Loucy (cell line): Measurements from ENCODE around the gene SUPT6H.

Experiments
- H2AFZ ChIP-seq: fragments of 200-600 bp; sonication (generic); 2 replicates; pipeline ENCODE4 v1.6.0; 2016; ENCODE audit warnings: antibody characterized with exemption, mild to moderate bottlenecking, low read length, moderate library complexity
- H3F3A ChIP-seq: fragments of 200-600 bp; 2 replicates; pipeline ENCODE4 v1.6.0; 2016; ENCODE audit warnings: antibody characterized with exemption, low read depth, mild to moderate bottlenecking
- H3K27me3 ChIP-seq: fragments of 200-600 bp; sonication (generic); 2 replicates; pipeline ENCODE4 v1.6.1; 2014; ENCODE audit warnings: low read length, mild to moderate bottlenecking; ENCODE audit not compliant: insufficient read depth, poor library complexity, severe bottlenecking
- H3K36me3 ChIP-seq: fragments of 200-600 bp; sonication (generic); 2 replicates; pipeline ENCODE4 v1.6.1; 2016; ENCODE audit warnings: low read length; ENCODE audit not compliant: insufficient read depth
- H3K4me1 ChIP-seq: fragments of 200-600 bp; sonication (generic); 2 replicates; pipeline ENCODE4 v1.5.1; 2014; ENCODE audit warnings: low read length, mild to moderate bottlenecking; ENCODE audit not compliant: insufficient read depth, poor library complexity, severe bottlenecking
- H3K4me2 ChIP-seq: fragments of 200-600 bp; sonication (generic); 2 replicates; pipeline ENCODE4 v1.6.0; 2014; ENCODE audit warnings: antibody characterized with exemption, low read length, low read depth, mild to moderate bottlenecking; ENCODE audit not compliant: poor library complexity, severe bottlenecking
- H3K4me3 ChIP-seq: fragments of 200-600 bp; sonication (generic); 2 replicates; pipeline ENCODE4 v1.5.1; 2014; ENCODE audit warnings: low read length, mild to moderate bottlenecking, mixed read lengths; ENCODE audit not compliant: poor library complexity, severe bottlenecking
- H3K79me2 ChIP-seq: fragments of 200-600 bp; sonication (generic); 2 replicates; pipeline ENCODE4 v1.6.1; 2014; ENCODE audit warnings: low read length; ENCODE audit not compliant: insufficient read depth
- H3K9ac ChIP-seq: fragments of 200-600 bp; sonication (generic); 2 replicates; pipeline ENCODE4 v1.6.0; 2014; ENCODE audit warnings: mild to moderate bottlenecking, low read depth, low read length, moderate library complexity; ENCODE audit not compliant: poor library complexity, severe bottlenecking
- H3K9me2 ChIP-seq: fragments of 200-600 bp; sonication (generic); replicated peaks from 2 replicates; pipeline ENCODE4 v1.6.1; 2016; ENCODE audit warnings: low read depth, low read length, mixed read lengths
- H3K9me3 ChIP-seq: fragments of 200-600 bp; sonication (generic); 2 replicates; pipeline ENCODE4 v1.6.1; 2014; ENCODE audit warnings: mild to moderate bottlenecking, antibody characterized with exemption, low read length, low read depth; ENCODE audit not compliant: insufficient read depth
- H4K20me1 ChIP-seq: fragments of 200-600 bp; sonication (generic); 2 replicates; pipeline ENCODE4 v1.6.0; 2014; ENCODE audit warnings: antibody characterized with exemption, low read length, mild to moderate bottlenecking; ENCODE audit not compliant: insufficient read depth, poor library complexity, severe bottlenecking
- CTCF ChIP-seq: fragments of 200-600 bp; sonication (generic); conservative IDR thresholded peaks from 2 replicates; pipeline ENCODE4 v1.5.1; 2014; ENCODE audit warnings: mild to moderate bottlenecking, antibody characterized with exemption, low read length
- EZH2phosphoT487 ChIP-seq: fragments of 200-600 bp; IDR thresholded peaks from 2 replicates; pipeline ENCODE4 v1.6.1; 2018; ENCODE audit warnings: antibody characterized with exemption, mild to moderate bottlenecking, moderate library complexity, borderline replicate concordance

Gene SUPT6H

GRCh38 chr17:28737770-28738679 lies 76.0 kb downstream of the SUPT6H start:
- no peaks in the 10 kb centered on the region for H4K20me1 ChIP-seq
- no peaks in the 10 kb centered on the region for H3K9me2 ChIP-seq
- H3K79me2 ChIP-seq: no peaks in the 10 kb centered on the region
- TF ChIP-seq EZH2phosphoT487 (no peak), CTCF (no peak)
- H3K27me3 ChIP-seq: no peaks in the 10 kb centered on the region
- H2AFZ ChIP-seq: peak overlapping the region; percentile 7; the same call in 1 of the 2 replicates
- peaks cover 12% of the 10 kb centered on the region for H3K4me1 ChIP-seq
- H3K9me3 ChIP-seq: no peaks in the 10 kb centered on the region
- H3K4me2 ChIP-seq: peak overlapping the region; percentile 2
- H3K36me3 ChIP-seq: no peaks in the 10 kb centered on the region
- H3F3A ChIP-seq: no peaks in the 10 kb centered on the region
- H3K4me3 ChIP-seq: no peak overlapping the region
- peak overlapping the region; percentile 28 for H3K9ac ChIP-seq

GRCh38 chr17:28738680-28739384 lies 76.8 kb downstream of the SUPT6H start:
- Histone ChIP-seq H3F3A (no peaks in the 10 kb centered on the region), H3K4me3 (no peak overlapping the region)

GRCh38 chr17:28740406-28741357 lies 78.7 kb downstream of the SUPT6H start:
- Histone ChIP-seq H3K79me2 (peaks cover 18% of the 10 kb centered on the region), H3K9ac (no peak overlapping the region), H4K20me1 (peaks cover 6% of the 10 kb centered on the region), H3F3A (no peaks in the 10 kb centered on the region), H3K36me3 (no peaks in the 10 kb centered on the region), H3K9me3 (no peaks in the 10 kb centered on the region), H3K4me2 (no peak overlapping the region), H3K4me1 (peaks cover 25% of the 10 kb centered on the region), H2AFZ (no peak overlapping the region), H3K9me2 (no peaks in the 10 kb centered on the region), H3K27me3 (no peaks in the 10 kb centered on the region), H3K4me3 (no peak overlapping the region)
- TF ChIP-seq CTCF (no peak), EZH2phosphoT487 (no peak)

More at GRCh38 chr17:28738680-28739384, 76.8 kb downstream of the SUPT6H start:
- no peak for TF ChIP-seq EZH2phosphoT487
- Histone ChIP-seq H4K20me1 (no peaks in the 10 kb centered on the region), H3K79me2 (no peaks in the 10 kb centered on the region), H3K27me3 (no peaks in the 10 kb centered on the region), H2AFZ (no peak overlapping the region), H3K4me2 (peak overlapping the region; percentile 2), H3K9me3 (no peaks in the 10 kb centered on the region), H3K36me3 (no peaks in the 10 kb centered on the region), H3K9ac (peak overlapping the region; percentile 28), H3K4me1 (peaks cover 19% of the 10 kb centered on the region), H3K9me2 (no peaks in the 10 kb centered on the region)
